Measurements from ENCODE around the gene PCNX2. TPM values are rescaled to one million over a fixed set of nuclear protein-coding genes. Genes with fewer than 3 reads are reported as not detected.

PCNX2 gene
- total and polyA plus RNA-seq, 2 experiments from 2014 or later = 42.9 to 88.3 TPM

DNA sequence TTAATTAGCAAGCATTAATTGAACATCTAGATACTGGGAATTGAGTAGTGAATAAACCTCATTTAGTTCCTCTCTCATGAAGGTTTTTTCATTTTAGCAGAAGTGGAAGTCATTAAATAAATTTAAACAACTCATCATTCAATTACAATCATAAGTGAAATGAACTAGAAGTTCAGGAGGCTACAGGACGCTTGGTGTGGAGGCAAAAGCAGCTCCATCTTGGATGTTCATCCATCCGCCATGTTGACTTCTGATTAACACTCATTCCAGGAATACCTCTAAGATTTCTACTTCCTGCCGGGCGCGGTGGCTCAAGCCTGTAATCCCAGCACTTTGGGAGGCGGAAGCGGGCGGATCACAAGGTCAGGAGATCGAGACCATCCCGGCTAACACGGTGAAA lies 356.6 kb downstream of the PCNX2 start (continued):
- TF ChIP-seq, protein P1, sequence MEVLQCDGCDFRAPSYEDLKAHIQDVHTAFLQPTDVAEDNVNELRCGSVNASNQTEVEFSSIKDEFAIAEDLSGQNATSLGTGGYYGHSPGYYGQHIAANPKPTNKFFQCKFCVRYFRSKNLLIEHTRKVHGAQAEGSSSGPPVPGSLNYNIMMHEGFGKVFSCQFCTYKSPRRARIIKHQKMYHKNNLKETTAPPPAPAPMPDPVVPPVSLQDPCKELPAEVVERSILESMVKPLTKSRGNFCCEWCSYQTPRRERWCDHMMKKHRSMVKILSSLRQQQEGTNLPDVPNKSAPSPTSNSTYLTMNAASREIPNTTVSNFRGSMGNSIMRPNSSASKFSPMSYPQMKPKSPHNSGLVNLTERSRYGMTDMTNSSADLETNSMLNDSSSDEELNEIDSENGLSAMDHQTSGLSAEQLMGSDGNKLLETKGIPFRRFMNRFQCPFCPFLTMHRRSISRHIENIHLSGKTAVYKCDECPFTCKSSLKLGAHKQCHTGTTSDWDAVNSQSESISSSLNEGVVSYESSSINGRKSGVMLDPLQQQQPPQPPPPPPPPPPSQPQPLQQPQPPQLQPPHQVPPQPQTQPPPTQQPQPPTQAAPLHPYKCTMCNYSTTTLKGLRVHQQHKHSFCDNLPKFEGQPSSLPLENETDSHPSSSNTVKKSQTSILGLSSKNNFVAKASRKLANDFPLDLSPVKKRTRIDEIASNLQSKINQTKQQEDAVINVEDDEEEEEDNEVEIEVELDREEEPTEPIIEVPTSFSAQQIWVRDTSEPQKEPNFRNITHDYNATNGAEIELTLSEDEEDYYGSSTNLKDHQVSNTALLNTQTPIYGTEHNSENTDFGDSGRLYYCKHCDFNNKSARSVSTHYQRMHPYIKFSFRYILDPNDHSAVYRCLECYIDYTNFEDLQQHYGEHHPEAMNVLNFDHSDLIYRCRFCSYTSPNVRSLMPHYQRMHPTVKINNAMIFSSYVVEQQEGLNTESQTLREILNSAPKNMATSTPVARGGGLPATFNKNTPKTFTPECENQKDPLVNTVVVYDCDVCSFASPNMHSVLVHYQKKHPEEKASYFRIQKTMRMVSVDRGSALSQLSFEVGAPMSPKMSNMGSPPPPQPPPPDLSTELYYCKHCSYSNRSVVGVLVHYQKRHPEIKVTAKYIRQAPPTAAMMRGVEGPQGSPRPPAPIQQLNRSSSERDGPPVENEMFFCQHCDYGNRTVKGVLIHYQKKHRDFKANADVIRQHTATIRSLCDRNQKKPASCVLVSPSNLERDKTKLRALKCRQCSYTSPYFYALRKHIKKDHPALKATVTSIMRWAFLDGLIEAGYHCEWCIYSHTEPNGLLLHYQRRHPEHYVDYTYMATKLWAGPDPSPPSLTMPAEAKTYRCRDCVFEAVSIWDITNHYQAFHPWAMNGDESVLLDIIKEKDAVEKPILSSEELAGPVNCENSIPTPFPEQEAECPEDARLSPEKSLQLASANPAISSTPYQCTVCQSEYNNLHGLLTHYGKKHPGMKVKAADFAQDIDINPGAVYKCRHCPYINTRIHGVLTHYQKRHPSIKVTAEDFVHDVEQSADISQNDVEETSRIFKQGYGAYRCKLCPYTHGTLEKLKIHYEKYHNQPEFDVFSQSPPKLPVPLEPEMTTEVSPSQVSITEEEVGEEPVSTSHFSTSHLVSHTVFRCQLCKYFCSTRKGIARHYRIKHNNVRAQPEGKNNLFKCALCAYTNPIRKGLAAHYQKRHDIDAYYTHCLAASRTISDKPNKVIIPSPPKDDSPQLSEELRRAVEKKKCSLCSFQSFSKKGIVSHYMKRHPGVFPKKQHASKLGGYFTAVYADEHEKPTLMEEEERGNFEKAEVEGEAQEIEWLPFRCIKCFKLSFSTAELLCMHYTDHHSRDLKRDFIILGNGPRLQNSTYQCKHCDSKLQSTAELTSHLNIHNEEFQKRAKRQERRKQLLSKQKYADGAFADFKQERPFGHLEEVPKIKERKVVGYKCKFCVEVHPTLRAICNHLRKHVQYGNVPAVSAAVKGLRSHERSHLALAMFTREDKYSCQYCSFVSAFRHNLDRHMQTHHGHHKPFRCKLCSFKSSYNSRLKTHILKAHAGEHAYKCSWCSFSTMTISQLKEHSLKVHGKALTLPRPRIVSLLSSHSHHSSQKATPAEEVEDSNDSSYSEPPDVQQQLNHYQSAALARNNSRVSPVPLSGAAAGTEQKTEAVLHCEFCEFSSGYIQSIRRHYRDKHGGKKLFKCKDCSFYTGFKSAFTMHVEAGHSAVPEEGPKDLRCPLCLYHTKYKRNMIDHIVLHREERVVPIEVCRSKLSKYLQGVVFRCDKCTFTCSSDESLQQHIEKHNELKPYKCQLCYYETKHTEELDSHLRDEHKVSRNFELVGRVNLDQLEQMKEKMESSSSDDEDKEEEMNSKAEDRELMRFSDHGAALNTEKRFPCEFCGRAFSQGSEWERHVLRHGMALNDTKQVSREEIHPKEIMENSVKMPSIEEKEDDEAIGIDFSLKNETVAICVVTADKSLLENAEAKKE (CRISPR knock-in tag; IDR thresholded peaks at IDR 0.05) = no peak
- TF ChIP-seq NANOG (IDR thresholded peaks at IDR 0.05; ENCODE audit: borderline replicate concordance) = no peak
- TF ChIP-seq POLR2AphosphoS5 (IDR thresholded peaks at IDR 0.05; ENCODE audit: low read depth) = no peak

DNA sequence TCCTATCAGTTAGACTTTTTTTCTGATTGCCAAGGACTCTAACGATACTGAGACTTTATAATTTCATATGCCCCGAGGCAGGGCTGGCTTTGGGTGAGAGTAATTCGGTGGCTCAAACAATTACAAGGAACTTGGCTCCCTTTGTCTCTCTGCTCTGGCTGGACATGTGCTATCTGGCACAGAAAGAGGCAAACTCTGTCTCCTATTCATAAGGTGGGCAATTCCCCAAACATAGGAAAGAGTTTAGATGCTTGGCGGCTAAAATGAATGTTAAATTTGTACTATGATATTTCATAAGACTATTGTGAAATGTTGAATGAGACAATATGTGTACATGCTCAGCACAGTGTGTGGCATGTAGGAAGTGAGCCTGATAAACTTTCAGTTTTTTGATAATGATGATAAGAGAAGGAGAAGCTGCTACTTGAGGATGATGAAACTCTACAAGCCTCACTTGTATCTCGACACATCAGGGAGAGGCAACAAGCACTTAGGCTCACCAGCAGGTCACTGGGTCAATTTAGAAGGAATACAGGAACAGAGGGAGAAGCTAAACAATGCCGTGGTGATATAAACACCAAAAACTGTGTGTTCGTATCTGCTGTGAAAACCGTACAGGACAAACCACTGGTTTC lies 357.7 kb downstream of the PCNX2 start:
- no peak overlapping the region for H3K27ac Mint-ChIP-seq
- no peak for ATAC-seq
- no peaks in the 10 kb centered on the region for H4K20me1 ChIP-seq (replicated peaks; ENCODE audit: insufficient read depth)
- no peaks in the 10 kb centered on the region for H3K79me2 ChIP-seq (replicated peaks; ENCODE audit: insufficient read depth)
- H3K27me3 ChIP-seq (ENCODE audit: insufficient read depth) = no peaks in the 10 kb centered on the region
- no peaks in the 10 kb centered on the region for H3K4me1 ChIP-seq (ENCODE audit: insufficient read depth)
- no peak overlapping the region for H3K4me3 ChIP-seq
- H3K9me2 ChIP-seq (ENCODE audit: insufficient read depth) = 0 out of 2 replicates have a peak, but pooled peaks cover 3% of the 10 kb centered on the region
- H3K4me1 Mint-ChIP-seq = no peaks in the 10 kb centered on the region
- H3K36me3 Mint-ChIP-seq (ENCODE audit: low read depth) = no peaks in the 10 kb centered on the region
- no peak overlapping the region for H3K27ac ChIP-seq (ENCODE audit: low read depth)
- DNase-seq (ENCODE audit: low spot score) = no peak
- TF ChIP-seq STAT1 (IDR thresholded peaks at IDR 0.05; ENCODE audit: unreplicated experiment) (no peak), NANOG (IDR thresholded peaks at IDR 0.05; ENCODE audit: borderline replicate concordance) (no peak), REST (IDR thresholded peaks at IDR 0.05; ENCODE audit: unreplicated experiment) (no peak), ZNF331 (CRISPR knock-in tag; IDR thresholded peaks at IDR 0.05; ENCODE audit: low read depth) (no peak), ZNF114 (CRISPR knock-in tag; IDR thresholded peaks at IDR 0.05) (no peak), POLR2AphosphoS5 (IDR thresholded peaks at IDR 0.05; ENCODE audit: low read depth) (no peak)
- TF ChIP-seq, protein P2, sequence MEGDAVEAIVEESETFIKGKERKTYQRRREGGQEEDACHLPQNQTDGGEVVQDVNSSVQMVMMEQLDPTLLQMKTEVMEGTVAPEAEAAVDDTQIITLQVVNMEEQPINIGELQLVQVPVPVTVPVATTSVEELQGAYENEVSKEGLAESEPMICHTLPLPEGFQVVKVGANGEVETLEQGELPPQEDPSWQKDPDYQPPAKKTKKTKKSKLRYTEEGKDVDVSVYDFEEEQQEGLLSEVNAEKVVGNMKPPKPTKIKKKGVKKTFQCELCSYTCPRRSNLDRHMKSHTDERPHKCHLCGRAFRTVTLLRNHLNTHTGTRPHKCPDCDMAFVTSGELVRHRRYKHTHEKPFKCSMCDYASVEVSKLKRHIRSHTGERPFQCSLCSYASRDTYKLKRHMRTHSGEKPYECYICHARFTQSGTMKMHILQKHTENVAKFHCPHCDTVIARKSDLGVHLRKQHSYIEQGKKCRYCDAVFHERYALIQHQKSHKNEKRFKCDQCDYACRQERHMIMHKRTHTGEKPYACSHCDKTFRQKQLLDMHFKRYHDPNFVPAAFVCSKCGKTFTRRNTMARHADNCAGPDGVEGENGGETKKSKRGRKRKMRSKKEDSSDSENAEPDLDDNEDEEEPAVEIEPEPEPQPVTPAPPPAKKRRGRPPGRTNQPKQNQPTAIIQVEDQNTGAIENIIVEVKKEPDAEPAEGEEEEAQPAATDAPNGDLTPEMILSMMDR (conservative IDR thresholded peaks at IDR 0.05; ENCODE audit: low read depth in 2 of 2) = no peak
- H3K27me3 Mint-ChIP-seq (ENCODE audit: insufficient read depth, low read depth, poor library complexity) = peaks cover 3% of the 10 kb centered on the region
- H3K9me3 Mint-ChIP-seq = no peaks in the 10 kb centered on the region
- no peak overlapping the region for H2AFZ ChIP-seq
- H3K4me3 Mint-ChIP-seq = no peak overlapping the region
- H3F3A ChIP-seq (replicated peaks; ENCODE audit: low read depth) = no peaks in the 10 kb centered on the region
- H3K36me3 ChIP-seq (ENCODE audit: insufficient read depth) = no peaks in the 10 kb centered on the region
- H3K4me2 ChIP-seq = no peak overlapping the region
